H9 (cell line): ENCODE results near the gene TSPAN8. TPM values are rescaled to one million over a fixed set of nuclear protein-coding genes. Genes with fewer than 3 reads are reported as not detected.

Source experiments
- DNase-seq: peaks from one replicate; pipeline ENCODE4 v3.0.0-alpha.2; 2017
- H2AFZ ChIP-seq: one replicate; pipeline ENCODE4 v1.6.1; 2013; ENCODE audit warnings: mild to moderate bottlenecking, low read length, control low read depth, moderate library complexity
- H2AK5ac ChIP-seq: 2 replicates; pipeline ENCODE4 v1.6.1; 2013; ENCODE audit warnings: low read length, control low read depth, mixed read lengths; ENCODE audit not compliant: insufficient read length
- H2BK120ac ChIP-seq: one replicate; pipeline ENCODE4 v1.6.1; 2013; ENCODE audit warnings: low read depth, mild to moderate bottlenecking, low read length, control low read depth, inconsistent platforms; ENCODE audit not compliant: poor library complexity, severe bottlenecking
- H2BK12ac ChIP-seq: 2 replicates; pipeline ENCODE4 v1.6.1; 2013; ENCODE audit warnings: low read length, control low read depth, mixed read lengths, low read depth; ENCODE audit not compliant: insufficient read length
- H2BK15ac ChIP-seq: 2 replicates; pipeline ENCODE4 v1.6.1; 2013; ENCODE audit warnings: low read depth, low read length, control low read depth
- H2BK20ac ChIP-seq: one replicate; pipeline ENCODE4 v1.6.1; 2013; ENCODE audit warnings: low read depth, mild to moderate bottlenecking, low read length, control low read depth, inconsistent platforms; ENCODE audit not compliant: poor library complexity, severe bottlenecking
- H2BK5ac ChIP-seq: 2 replicates; pipeline ENCODE4 v1.6.1; 2013; ENCODE audit warnings: low read length, control low read depth, mixed read lengths; ENCODE audit not compliant: insufficient read length
- H3K14ac ChIP-seq: 2 replicates; pipeline ENCODE4 v1.6.1; 2013; ENCODE audit warnings: low read length, control low read depth; ENCODE audit not compliant: insufficient read depth
- H3K18ac ChIP-seq: 2 replicates; pipeline ENCODE4 v1.6.1; 2013; ENCODE audit warnings: low read depth, mild to moderate bottlenecking, mixed read lengths, low read length, control low read depth; ENCODE audit not compliant: insufficient read length
- H3K23ac ChIP-seq: 2 replicates; pipeline ENCODE4 v1.6.1; 2013; ENCODE audit warnings: low read length, control low read depth, mixed read lengths, low read depth; ENCODE audit not compliant: insufficient read length
- H3K23me2 ChIP-seq: 2 replicates; pipeline ENCODE4 v1.6.1; 2013; ENCODE audit warnings: low read depth, mild to moderate bottlenecking, mixed read lengths, low read length, control low read depth; ENCODE audit not compliant: insufficient read length, poor library complexity, severe bottlenecking
- H3K27ac ChIP-seq: 2 replicates; pipeline ENCODE4 v1.5.1; 2013; ENCODE audit warnings: low read length, control low read depth, mixed read lengths, low read depth; ENCODE audit not compliant: insufficient read length
- H3K27me3 ChIP-seq: 2 replicates; pipeline ENCODE4 v1.6.1; 2013; ENCODE audit warnings: low read length, control low read depth, inconsistent platforms; ENCODE audit not compliant: insufficient read depth
- H3K4ac ChIP-seq: 2 replicates; pipeline ENCODE4 v1.6.1; 2013; ENCODE audit warnings: low read depth, mild to moderate bottlenecking, control low read depth, inconsistent platforms, low read length, moderate library complexity
- H3K4me1 ChIP-seq: 2 replicates; pipeline ENCODE4 v1.6.1; 2013; ENCODE audit warnings: low read length, control low read depth, inconsistent platforms; ENCODE audit not compliant: insufficient read depth
- H3K4me2 ChIP-seq: 2 replicates; pipeline ENCODE4 v1.6.1; 2013; ENCODE audit warnings: low read length, control low read depth, mixed read lengths; ENCODE audit not compliant: insufficient read length, insufficient read depth
- H3K56ac ChIP-seq: 2 replicates; pipeline ENCODE4 v1.6.1; 2013; ENCODE audit warnings: low read depth, mild to moderate bottlenecking, mixed read lengths, low read length, control low read depth; ENCODE audit not compliant: insufficient read length
- H3K79me1 ChIP-seq: 2 replicates; pipeline ENCODE4 v1.6.1; 2013; ENCODE audit warnings: low read depth, mild to moderate bottlenecking, moderate library complexity, low read length, control low read depth, inconsistent platforms; ENCODE audit not compliant: insufficient read depth, poor library complexity, severe bottlenecking
- H3K79me2 ChIP-seq: 2 replicates; pipeline ENCODE4 v1.6.1; 2013; ENCODE audit warnings: low read length, control low read depth, inconsistent platforms; ENCODE audit not compliant: insufficient read depth
- H3K9ac ChIP-seq: 2 replicates; pipeline ENCODE4 v1.6.1; 2013; ENCODE audit warnings: low read length, control low read depth, mixed read lengths; ENCODE audit not compliant: insufficient read length; ENCODE audit errors: extremely low read depth
- H3K9me3 ChIP-seq: one replicate; pipeline ENCODE4 v1.6.1; 2013; ENCODE audit warnings: low read depth, low read length, inconsistent platforms; ENCODE audit not compliant: control insufficient read depth
- H3T11ph ChIP-seq: one replicate; pipeline ENCODE4 v1.6.1; 2013; ENCODE audit warnings: mild to moderate bottlenecking, low read length, control low read depth, inconsistent platforms
- H4K20me1 ChIP-seq: one replicate; pipeline ENCODE4 v1.6.1; 2013; ENCODE audit not compliant: control insufficient read depth, insufficient read length, insufficient read depth
- H4K5ac ChIP-seq: 2 replicates; pipeline ENCODE4 v1.6.1; 2013; ENCODE audit warnings: low read depth, mild to moderate bottlenecking, mixed read lengths, low read length, control low read depth; ENCODE audit not compliant: insufficient read length
- H4K8ac ChIP-seq: replicated peaks from 2 replicates; pipeline ENCODE4 v1.6.1; 2013; ENCODE audit warnings: low read length, control low read depth, mixed read lengths, low read depth; ENCODE audit not compliant: insufficient read length
- H4K91ac ChIP-seq: 2 replicates; pipeline ENCODE4 v1.6.1; 2013; ENCODE audit warnings: low read depth, mild to moderate bottlenecking, moderate library complexity, mixed read lengths, low read length, control low read depth; ENCODE audit not compliant: insufficient read length
- H3K27ac Mint-ChIP-seq, 3 experiments: 2 replicates in 2 of 3; 3 replicates in 1 of 3; pipeline ENCODE4 v1.8.0; 2020 to 2021; ENCODE audit warnings: mixed read lengths in 3 of 3, mild to moderate bottlenecking in 1 of 3, moderate library complexity in 1 of 3
- H3K27me3 Mint-ChIP-seq: 2 replicates; pipeline ENCODE4 v1.8.0; 2021; ENCODE audit warnings: low read depth, mild to moderate bottlenecking, moderate library complexity, mixed read lengths
- H3K36me3 Mint-ChIP-seq, 3 experiments: 2 replicates in 2 of 3; 3 replicates in 1 of 3; pipeline ENCODE4 v1.8.0; 2020 to 2021; ENCODE audit warnings: low read depth in 3 of 3, mixed read lengths in 3 of 3; ENCODE audit not compliant: insufficient read depth in 1 of 3
- H3K4me1 Mint-ChIP-seq, 2 experiments: 2 replicates each; pipeline ENCODE4 v1.8.0; 2020; ENCODE audit warnings: mixed read lengths in 2 of 2
- H3K4me3 Mint-ChIP-seq, 2 experiments: 2 replicates in 1 of 2; 3 replicates in 1 of 2; pipeline ENCODE4 v1.8.0; 2020 to 2021; ENCODE audit warnings: mild to moderate bottlenecking in 2 of 2, mixed read lengths in 2 of 2, moderate library complexity in 1 of 2
- H3K9me3 Mint-ChIP-seq, 2 experiments: 2 replicates in 1 of 2; 3 replicates in 1 of 2; pipeline ENCODE4 v1.8.0; 2020; ENCODE audit warnings: mild to moderate bottlenecking in 2 of 2, mixed read lengths in 2 of 2, moderate library complexity in 1 of 2
- CTCF ChIP-seq: fragments of 200-600 bp; sonication (generic); conservative IDR thresholded peaks from 3 replicates; pipeline ENCODE4 v1.8.0; 2021; ENCODE audit warnings: antibody characterized with exemption, mild to moderate bottlenecking
- WGBS: extraction: QIAGEN DNeasy Blood & Tissue Kit; methylation state at CpG from one replicate; pipeline ENCODE4 v1.1.7; 2013; ENCODE audit warnings: missing lambda C conversion rate, low lambda C conversion rate, mixed read lengths; ENCODE audit not compliant: insufficient read length; ENCODE audit errors: extremely low coverage; 5-methylcytosine and 5-hydroxymethylcytosine counted together
- total RNA-seq: library from RNA; stranded (reverse); gene quantifications from 2 replicates; pipeline ENCODE4 v1.2.1, GENCODE V29; 2021

Gene TSPAN8
- total RNA-seq, 1 experiment from 2014 or later: not detected

GRCh38 chr12:71186571-71187288 is 28.9 kb upstream of the TSPAN8 start:
- Histone ChIP-seq H3T11ph (no peak overlapping the region), H3K56ac (no peak overlapping the region), H2BK120ac (no peak overlapping the region), H4K91ac (no peak overlapping the region), H2AFZ (no peak overlapping the region), H3K18ac (no peak overlapping the region), H2BK15ac (no peak overlapping the region), H3K23me2 (no peaks in the 10 kb centered on the region), H3K27ac (no peak overlapping the region), H4K20me1 (no peaks in the 10 kb centered on the region), H3K4ac (no peak overlapping the region), H3K14ac (no peak overlapping the region), H3K4me1 (no peaks in the 10 kb centered on the region; the same call in 1 of the 2 replicates), H4K8ac (no peak overlapping the region), H3K79me2 (no peaks in the 10 kb centered on the region), H3K79me1 (no peaks in the 10 kb centered on the region), H3K9ac (no peak overlapping the region), H4K5ac (no peak overlapping the region), H3K23ac (no peak overlapping the region), H2BK20ac (no peak overlapping the region), H3K9me3 (no peaks in the 10 kb centered on the region), H2BK5ac (no peak overlapping the region), H3K27me3 (no peaks in the 10 kb centered on the region), H3K4me2 (no peak overlapping the region), H2AK5ac (no peak overlapping the region), H2BK12ac (no peak overlapping the region)
- H3K4me3 Mint-ChIP-seq: no peak overlapping the region
- WGBS: no CpG with 5 or more reads among the region's 5 CpGs
- H3K9me3 Mint-ChIP-seq: no peaks in the 10 kb centered on the region; a peak in 2 of 5 replicates
- peaks cover 12 to 19% of the 10 kb centered on the region in 2 experiments for H3K4me1 Mint-ChIP-seq
- TF ChIP-seq CTCF: no peak
- H3K27ac Mint-ChIP-seq: no peak overlapping the region; a peak in 1 of 7 replicates
- no peaks in the 10 kb centered on the region for H3K27me3 Mint-ChIP-seq
- DNase-seq: no peak
- H3K36me3 Mint-ChIP-seq: peaks cover 0 to 20% (median 0%) of the 10 kb centered on the region in 3 experiments; a peak in 3 of 7 replicates
